HG03571 (cell line): Measurements from ENCODE around the gene TMIGD1.
"Not testable (repeated sequence)": the region's sequence is repeated elsewhere in the genome, so short reads cannot be mapped to it uniquely, and the experiment has no call there.

Experiments
- ATAC-seq: cut with Tn5 transposase; IDR thresholded peaks from one replicate; pipeline ENCODE4 v1.9.1; 2021; ENCODE audit not compliant: unreplicated experiment

TMIGD1 gene

GRCh38 chr17:30358055-30358760 is 24.4 kb upstream of the TMIGD1 start:
- ATAC-seq, result no peak

GRCh38 chr17:30357476-30357875 is 23.6 kb upstream of the TMIGD1 start:
- no peak for ATAC-seq

DNA sequence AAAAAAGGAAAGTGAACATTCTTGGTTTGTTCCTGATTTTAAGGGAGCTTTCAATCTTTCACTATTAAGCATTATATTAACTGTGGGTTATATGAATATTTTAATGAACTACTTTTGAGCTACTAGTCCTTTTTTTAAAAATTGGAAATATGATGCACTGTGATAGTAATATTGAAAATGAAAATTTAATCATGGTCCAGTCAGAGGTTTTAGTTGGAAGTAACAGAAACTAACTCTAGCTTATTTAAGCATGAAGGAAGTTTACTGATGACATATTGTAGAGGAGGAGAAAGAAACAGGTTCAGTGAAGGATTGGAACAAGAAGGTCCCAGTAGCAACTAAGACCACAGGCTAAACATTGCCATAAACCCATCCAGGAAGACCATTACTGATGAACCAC is 20.8 kb upstream of the TMIGD1 start:
- no peak for ATAC-seq

- no peak for ATAC-seq
Observed at GRCh38 chr17:30352240-30352814, 18.5 kb upstream of the TMIGD1 start.

DNA sequence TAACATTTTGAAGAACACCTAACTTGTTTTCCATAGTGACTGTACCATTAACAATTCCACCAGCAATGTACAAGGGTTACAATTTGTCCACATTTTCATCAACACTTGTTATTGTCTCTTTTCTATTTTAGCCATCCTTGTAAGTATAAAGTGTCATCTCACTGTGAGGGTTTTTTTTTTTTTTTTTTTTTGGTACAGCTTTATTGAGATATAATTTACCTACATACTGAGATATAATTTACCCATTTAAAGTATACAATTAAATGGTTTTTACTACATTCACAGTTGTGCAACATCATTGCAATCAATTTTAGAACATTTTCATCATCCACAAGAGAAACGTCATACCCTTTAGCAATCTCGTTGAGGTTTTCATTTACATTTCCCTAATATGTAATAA is 17.9 kb upstream of the TMIGD1 start:
- ATAC-seq, result no peak

DNA sequence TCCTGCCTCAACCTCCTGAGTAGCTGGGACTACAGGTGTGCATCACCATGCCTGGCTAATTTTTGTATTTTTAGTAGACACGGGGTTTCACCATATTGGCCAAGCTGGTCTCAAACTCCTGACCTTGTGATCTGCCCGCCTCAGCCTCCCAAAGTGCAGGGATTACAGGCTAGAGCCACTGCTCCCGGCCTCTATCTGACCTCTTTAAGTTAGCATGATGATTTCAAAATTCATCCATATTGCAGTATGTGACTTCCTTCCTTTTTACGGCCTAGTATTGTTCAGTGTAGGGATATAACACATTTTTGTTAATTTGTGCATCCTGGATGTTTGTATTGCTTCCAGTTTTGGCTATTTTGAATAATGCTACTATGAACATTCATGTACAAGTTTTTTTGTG is 17.4 kb upstream of the TMIGD1 start:
- ATAC-seq, result not testable (repeated sequence)

GRCh38 chr17:30349252-30349651 is 15.4 kb upstream of the TMIGD1 start:
- ATAC-seq, result no peak

- ATAC-seq, result no peak
Observed at GRCh38 chr17:30347488-30347887, 13.6 kb upstream of the TMIGD1 start.

DNA sequence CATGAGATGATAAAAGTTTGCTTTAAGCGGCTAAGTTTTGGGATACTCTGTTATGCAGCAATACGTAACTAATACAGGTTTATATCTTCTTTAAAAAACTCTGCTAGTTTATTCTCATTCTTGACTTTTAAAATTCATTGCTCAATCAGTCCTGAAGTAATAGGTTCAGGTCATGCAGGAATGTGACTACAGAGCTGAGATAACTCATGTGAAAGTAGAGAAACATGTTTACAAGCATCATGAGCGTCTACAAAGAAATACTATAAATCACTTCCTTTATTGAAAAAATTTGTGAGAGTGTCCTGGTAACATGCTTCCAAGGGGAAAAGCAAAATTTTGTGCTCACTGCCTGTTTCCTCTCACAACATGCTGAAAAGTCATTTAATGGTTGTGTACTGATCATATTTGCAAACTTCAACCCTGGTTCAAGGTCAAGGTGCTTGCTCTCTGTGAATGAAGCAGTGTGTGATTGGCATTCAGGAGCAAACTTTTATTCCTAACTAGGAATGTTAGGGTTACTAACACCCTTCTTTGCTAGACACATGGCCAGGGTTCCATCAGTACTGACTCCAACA is 12.5 kb upstream of the TMIGD1 start:
- no peak for ATAC-seq

- ATAC-seq, result no peak
Observed at GRCh38 chr17:30345527-30346075, 11.7 kb upstream of the TMIGD1 start.

- ATAC-seq, result no peak
Observed at GRCh38 chr17:30345089-30345433, 11.2 kb upstream of the TMIGD1 start.

- no peak for ATAC-seq
Observed at GRCh38 chr17:30344283-30345088, 10.6 kb upstream of the TMIGD1 start.

DNA sequence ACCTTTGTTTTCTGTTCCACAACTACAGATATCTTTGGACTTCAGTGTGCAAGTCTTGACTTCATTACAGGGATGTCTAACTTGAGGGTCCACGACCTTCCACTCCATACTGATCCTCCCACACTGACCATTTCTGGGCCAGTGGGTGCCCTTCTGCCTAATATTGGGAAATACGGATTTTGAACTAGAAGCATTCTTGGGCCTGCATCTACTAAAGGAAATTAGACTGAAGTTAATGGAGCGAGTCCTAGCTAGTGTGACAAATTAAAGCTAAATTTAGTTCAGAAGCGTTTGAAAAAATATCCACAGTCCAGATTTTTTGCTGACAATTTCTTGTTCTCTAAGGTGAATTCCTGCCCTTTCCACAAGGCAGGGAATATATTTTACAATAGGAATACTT is 9.9 kb upstream of the TMIGD1 start:
- ATAC-seq, result no peak

DNA sequence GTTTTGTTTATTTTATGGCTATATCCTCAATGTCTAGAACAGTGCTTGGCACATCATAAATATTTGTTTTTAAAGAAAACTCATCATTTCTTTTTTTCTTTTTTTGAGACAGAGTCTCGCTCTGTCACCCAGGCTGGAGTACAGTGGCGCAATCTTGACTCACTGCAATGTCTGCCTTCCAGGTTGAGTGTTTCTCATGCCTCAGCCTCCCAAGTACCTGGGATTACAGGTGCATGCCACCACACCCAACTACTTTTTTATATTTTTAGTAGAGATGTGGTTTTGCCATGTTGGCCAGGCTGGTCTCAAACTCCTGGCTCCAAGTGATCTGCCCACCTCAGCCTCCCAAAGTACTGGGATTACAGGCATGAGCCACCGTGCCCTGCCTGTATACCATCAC is 9.4 kb upstream of the TMIGD1 start:
- not testable (repeated sequence) for ATAC-seq

GRCh38 chr17:30341703-30342249 is 7.9 kb upstream of the TMIGD1 start:
- ATAC-seq, result no peak

DNA sequence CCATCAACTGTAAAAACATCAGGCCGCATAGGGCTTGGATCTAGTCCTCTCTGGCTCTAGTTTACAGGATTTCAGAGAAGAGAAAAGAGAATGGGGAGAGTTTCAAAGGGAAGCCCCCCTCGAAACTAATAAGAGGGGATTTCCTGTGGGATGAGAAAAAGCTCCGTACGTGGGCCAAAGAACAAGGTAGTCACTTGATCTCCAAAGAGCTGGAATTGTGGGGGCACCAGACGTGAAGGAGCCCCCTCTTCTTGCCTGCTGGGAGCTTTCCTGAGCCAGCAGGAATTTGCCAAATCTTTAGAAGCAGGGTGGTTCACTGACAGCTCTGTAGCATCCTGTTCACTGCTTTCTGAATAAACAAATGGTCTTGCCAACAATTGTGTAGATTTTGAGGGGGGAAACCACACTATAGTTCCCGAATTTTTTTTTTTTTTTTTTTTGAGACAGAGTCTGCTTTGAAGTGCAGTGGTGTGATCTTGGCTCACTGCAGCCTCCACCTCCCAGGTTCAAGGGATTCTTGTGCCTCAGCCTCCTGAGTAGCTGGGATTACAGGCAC is 7.0 kb upstream of the TMIGD1 start:
- no peak for ATAC-seq

DNA sequence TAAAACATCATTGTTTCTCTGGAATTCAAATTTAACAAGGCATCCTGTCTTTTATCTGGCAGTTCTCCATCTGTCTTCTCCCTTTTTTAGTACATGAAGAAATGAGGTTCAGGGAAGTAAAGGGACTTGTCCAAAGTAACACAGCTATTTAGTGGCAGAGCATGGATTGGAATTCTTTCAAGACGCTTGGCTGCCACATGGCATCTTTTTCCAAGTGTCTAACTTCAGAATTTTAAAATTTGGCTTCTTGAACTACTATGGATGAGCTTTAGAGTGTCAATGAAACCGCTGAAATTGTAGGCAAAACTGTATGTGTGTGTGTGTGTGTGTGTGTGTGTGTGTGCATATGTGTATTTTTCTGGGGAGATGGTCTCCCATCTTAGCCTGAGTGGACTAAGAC is 5.2 kb upstream of the TMIGD1 start:
- ATAC-seq, result no peak

DNA sequence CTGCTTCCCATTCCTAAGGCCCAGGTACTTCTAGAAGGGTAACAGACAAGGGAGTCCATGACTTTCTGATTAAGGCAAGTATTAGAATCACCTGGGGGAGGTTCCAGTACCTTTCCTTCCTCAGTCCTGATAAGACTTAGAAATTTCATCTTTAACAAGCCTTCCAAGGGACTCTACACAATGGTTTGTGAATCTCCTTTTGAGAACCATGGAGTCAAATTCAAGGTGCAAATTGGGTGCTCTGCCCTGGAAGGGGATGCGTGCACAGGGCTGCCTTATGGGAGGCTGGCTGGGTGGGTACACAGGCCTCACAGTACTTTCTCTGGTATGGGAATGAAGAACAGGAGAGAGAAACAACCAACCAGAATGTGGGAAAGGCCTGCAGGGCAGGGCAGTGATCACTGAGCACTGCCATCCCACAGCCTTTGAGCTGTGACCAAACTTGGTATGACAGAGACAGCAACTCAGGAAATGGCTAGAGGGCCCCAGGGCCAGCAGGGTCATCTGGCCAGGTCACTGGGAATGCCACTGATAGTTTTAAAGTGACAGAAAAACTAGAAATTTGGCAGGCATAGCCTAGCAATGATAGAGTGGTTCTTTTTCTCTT is 3.6 kb upstream of the TMIGD1 start:
- ATAC-seq, result no peak

- no peak for ATAC-seq
Observed at GRCh38 chr17:30336369-30337171, 2.7 kb upstream of the TMIGD1 start.

GRCh38 chr17:30334421-30334820 is 564 bp upstream of the TMIGD1 start:
- no peak for ATAC-seq
